ENCODE data around the gene NEURL1.
"Not testable (repeated sequence)": the region's sequence is repeated elsewhere in the genome, so short reads cannot be mapped to it uniquely, and the experiment has no call there.

The NEURL1 gene

DNA sequence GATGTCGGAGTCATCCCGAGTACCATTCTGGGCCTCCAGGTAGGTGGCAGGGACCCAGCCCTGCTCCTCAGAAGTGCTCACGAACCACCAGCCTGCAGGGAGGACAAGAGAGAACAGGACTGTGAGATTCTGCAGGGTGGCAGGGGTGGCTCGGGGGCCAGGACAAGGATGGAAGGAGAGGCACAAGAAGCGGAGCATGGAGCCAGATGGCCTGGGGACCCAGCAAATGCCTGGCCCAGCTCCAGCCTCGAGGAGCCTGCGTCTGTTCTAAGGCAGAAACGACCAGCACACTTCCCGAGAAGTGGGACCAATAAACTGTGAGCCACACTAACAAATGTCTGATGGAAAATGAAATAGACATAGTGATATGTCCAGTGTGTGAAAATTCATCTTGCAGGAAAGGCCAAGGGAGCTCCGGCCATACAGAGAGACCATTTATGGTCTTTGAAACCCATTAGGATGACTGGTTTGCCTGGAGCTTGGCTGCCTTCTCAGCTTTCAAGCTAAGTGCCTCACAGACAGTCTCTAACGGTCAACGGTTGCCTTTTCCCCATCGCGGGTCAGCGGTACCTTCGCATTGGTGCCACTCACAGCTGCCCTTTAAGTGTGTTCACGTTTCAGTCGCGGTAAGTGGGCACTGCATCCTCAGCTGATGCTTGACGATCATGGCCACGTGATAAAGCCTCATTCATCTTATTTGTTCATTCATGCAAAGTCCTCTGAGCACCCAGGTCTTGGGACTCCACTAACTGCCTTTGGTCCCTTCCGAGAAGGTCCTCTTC, 133.8 kb downstream of the NEURL1 start:
- TF ChIP-seq CTCF (IDR thresholded peaks at IDR 0.05; ENCODE audit: low read depth, low read length): no peak
- TF ChIP-seq, protein P1, sequence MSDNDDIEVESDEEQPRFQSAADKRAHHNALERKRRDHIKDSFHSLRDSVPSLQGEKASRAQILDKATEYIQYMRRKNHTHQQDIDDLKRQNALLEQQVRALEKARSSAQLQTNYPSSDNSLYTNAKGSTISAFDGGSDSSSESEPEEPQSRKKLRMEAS (IDR thresholded peaks at IDR 0.05; ENCODE audit: low read depth, low read length): no peak
- no peak for TF ChIP-seq POLR2A (IDR thresholded peaks at IDR 0.05; ENCODE audit: extremely low read depth, insufficient read length)
- no peak for TF ChIP-seq MYC (IDR thresholded peaks at IDR 0.05; ENCODE audit: low read depth, low read length)
- no peak overlapping the region for H3K4me3 ChIP-seq (ENCODE audit: low read depth, low read length)
- DNase-seq (ENCODE audit: low read depth): no peak

DNA sequence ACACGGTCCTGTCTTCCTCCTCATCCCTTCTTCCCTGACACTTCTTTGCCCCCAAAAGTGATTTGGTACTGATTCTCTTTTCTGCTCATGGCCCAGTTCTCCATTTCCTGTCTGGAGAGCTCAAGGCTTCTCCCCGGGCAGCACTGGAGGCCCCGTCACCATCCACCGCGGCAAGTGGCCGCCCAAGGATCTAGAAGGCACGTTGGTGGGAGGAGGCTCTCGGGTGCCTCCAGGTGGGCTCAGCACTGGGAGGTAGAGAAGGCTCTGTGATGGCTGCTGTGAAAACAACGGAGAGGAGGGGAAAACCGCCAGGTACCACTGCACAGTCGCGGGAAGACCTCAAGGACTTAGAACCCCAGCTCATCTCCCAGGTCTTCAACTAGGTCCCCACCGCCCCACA, 134.4 kb downstream of the NEURL1 start:
- TF ChIP-seq POLR2A (IDR thresholded peaks at IDR 0.05; ENCODE audit: extremely low read depth, insufficient read length): no peak
- TF ChIP-seq CTCF (IDR thresholded peaks at IDR 0.05; ENCODE audit: low read depth, low read length): no peak
- H3K4me3 ChIP-seq (ENCODE audit: low read depth, low read length): no peak overlapping the region
- DNase-seq (ENCODE audit: low read depth): no peak

DNA sequence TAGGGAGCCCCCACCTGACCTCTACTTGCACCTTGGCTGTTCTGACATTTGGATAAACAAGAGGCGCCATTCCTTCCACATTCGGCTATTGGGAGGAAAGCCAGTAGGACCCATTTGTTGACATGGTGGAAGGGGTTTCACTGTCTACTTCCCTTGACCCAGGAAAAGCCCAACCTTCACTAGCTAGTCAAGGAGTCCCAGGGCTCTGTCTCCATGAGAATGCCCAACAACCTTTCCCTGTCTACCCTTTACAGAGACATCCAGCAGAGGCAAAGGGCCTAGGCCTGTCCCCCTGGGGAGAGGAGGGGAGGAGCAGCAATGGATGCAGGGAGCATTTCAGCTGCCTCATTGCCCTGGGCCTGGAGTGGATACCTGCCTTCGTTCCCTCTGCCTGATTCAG, 136.1 kb downstream of the NEURL1 start:
- no peak for TF ChIP-seq MYC (IDR thresholded peaks at IDR 0.05; ENCODE audit: low read depth, low read length)
- TF ChIP-seq POLR2A (IDR thresholded peaks at IDR 0.05; ENCODE audit: extremely low read depth, insufficient read length): no peak
- no peak for TF ChIP-seq CTCF (IDR thresholded peaks at IDR 0.05; ENCODE audit: low read depth, low read length)
- TF ChIP-seq, protein P1 (IDR thresholded peaks at IDR 0.05; ENCODE audit: low read depth, low read length): no peak

DNA sequence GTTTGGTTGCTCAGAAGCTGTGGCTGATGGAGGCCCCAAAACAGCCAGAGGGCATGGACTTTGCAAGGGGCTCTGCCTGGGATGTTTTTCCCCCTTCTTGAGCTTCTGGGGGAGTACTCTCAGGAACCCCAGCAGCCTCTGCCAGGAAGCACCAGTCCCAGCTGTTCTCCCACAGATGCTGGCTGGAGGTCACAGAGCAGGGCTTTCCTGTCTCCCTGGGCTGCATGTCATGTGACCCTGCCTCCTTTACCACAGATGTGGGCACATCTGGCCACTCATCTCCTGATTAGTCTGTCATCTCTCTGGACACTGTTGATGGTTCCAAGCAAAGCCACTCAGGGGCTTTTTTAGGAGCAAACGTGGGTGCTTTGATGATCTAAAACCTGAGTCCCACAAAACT, 136.7 kb downstream of the NEURL1 start:
- TF ChIP-seq MYC (IDR thresholded peaks at IDR 0.05; ENCODE audit: low read depth, low read length) (no peak), POLR2A (IDR thresholded peaks at IDR 0.05; ENCODE audit: extremely low read depth, insufficient read length) (no peak), CTCF (IDR thresholded peaks at IDR 0.05; ENCODE audit: low read depth, low read length) (no peak)
- TF ChIP-seq, protein P1 (IDR thresholded peaks at IDR 0.05; ENCODE audit: low read depth, low read length): no peak
- no peak for DNase-seq (ENCODE audit: low read depth)
- no peak overlapping the region for H3K4me3 ChIP-seq (ENCODE audit: low read depth, low read length)

More for the DNA sequence above, 136.1 kb downstream of the NEURL1 start:
- H3K4me3 ChIP-seq (ENCODE audit: low read depth, low read length): no peak overlapping the region
- DNase-seq (ENCODE audit: low read depth): no peak

GRCh38 chr10:103632247-103632642, 138.7 kb downstream of the NEURL1 start:
- H3K4me3 ChIP-seq (ENCODE audit: low read depth, low read length): no peak overlapping the region
- DNase-seq (ENCODE audit: low read depth): no peak
- TF ChIP-seq POLR2A (IDR thresholded peaks at IDR 0.05; ENCODE audit: extremely low read depth, insufficient read length): no peak
- TF ChIP-seq MYC (IDR thresholded peaks at IDR 0.05; ENCODE audit: low read depth, low read length): no peak
- no peak for TF ChIP-seq CTCF (IDR thresholded peaks at IDR 0.05; ENCODE audit: low read depth, low read length)

DNA sequence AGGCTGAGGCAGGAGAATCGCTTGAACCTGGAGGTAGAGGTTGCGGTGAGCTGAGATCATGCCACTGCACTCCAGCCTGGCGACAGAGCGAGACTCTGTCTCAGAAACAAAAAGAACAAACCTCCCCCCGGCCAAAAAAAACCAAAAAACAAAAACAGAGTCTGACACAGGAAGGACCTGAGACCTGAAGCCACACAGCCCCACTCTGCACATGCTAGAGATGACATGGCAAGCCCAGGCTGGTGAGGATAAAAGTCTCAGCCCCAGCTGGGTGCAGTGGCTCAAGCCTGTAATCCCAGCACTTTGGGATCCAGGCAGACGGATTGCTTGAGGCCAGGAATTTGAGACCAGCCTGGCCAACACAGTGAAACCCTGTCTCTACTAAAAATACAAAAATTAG, 139.4 kb downstream of the NEURL1 start:
- not testable (repeated sequence) for H3K4me3 ChIP-seq (ENCODE audit: low read depth, low read length); DNase-seq (ENCODE audit: low read depth)

Measured in NB4 (cell line).